AG09309 (cell line): ENCODE results near the gene LRRC4C.

ENCODE experiments used
- DNase-seq: peaks from one replicate; pipeline ENCODE4 v3.0.0-alpha.2; 2010; ENCODE audit warnings: low read depth
- H3K4me3 ChIP-seq: 2 replicates; pipeline ENCODE4 v1.5.1; 2011; ENCODE audit warnings: mild to moderate bottlenecking, low read depth, low read length, moderate library complexity; ENCODE audit not compliant: control insufficient read depth
- CTCF ChIP-seq: IDR thresholded peaks from 2 replicates; pipeline ENCODE4 v1.5.1; 2011; ENCODE audit warnings: mild to moderate bottlenecking, low read depth, low read length, inconsistent platforms; ENCODE audit not compliant: insufficient read depth, control insufficient read depth; ENCODE audit errors: missing control alignments

LRRC4C gene

GRCh38 chr11:40166892-40167291 lies 1292.6 kb downstream of the LRRC4C start:
- TF ChIP-seq CTCF = no peak
- H3K4me3 ChIP-seq = no peak overlapping the region
- no peak for DNase-seq

GRCh38 chr11:40162901-40163883 lies 1296.3 kb downstream of the LRRC4C start:
- no peak for TF ChIP-seq CTCF
- DNase-seq = no peak
- H3K4me3 ChIP-seq = no peak overlapping the region

- H3K4me3 ChIP-seq = no peak overlapping the region
- TF ChIP-seq CTCF = no peak
- no peak for DNase-seq
Measured at GRCh38 chr11:40161854-40162410, 1297.5 kb downstream of the LRRC4C start.

GRCh38 chr11:40160418-40160817 lies 1299.0 kb downstream of the LRRC4C start:
- H3K4me3 ChIP-seq = no peak overlapping the region
- no peak for DNase-seq
- no peak for TF ChIP-seq CTCF

DNA sequence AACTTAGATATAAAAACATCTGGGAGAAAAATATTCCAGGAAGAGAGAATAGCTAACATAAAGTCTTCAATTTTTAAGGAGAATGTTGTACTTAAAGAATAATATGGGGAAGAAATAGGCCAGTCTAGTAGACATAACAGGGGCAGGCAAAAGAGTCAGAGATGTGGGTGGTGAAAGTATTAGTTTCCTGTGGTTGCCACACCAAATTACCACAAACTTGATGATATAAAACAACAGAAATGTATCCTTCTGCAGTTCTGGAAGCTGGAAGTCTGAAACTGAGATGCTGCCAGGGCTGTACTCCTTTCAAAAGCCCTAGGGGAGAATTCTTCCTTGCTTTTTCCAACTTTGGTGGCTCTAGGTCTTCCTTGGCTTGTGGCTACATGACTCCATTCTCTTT lies 1309.7 kb downstream of the LRRC4C start:
- no peak for DNase-seq
- no peak for TF ChIP-seq CTCF
- no peak overlapping the region for H3K4me3 ChIP-seq

DNA sequence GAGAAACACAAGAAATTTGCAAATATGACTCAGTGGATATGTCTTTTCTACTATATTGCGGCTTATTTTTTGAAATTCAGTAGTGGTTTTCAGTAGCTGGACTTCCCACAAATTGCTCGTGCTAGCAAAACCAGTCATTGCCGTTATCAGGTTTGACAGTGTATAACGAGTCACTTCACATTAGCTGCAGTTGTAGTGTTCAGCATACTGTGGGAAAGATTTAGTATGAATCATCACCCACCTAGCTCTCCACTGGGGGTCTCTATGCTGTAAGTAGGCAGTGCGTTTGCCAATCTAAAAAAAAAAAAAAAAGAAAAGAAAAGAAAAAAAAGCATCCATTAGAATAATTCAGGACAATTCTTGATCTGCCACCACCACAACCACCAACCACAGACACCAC lies 1318.9 kb downstream of the LRRC4C start:
- no peak for DNase-seq
- TF ChIP-seq CTCF = no peak
- H3K4me3 ChIP-seq = no peak overlapping the region
